ENCODE results near the gene AMPD2.
A peak's percentile ranks its signal among the peaks of the same experiment; 100 is the strongest.
"Not testable (repeated sequence)": the region's sequence is repeated elsewhere in the genome, so short reads cannot be mapped to it uniquely, and the experiment has no call there.

AMPD2 gene

DNA sequence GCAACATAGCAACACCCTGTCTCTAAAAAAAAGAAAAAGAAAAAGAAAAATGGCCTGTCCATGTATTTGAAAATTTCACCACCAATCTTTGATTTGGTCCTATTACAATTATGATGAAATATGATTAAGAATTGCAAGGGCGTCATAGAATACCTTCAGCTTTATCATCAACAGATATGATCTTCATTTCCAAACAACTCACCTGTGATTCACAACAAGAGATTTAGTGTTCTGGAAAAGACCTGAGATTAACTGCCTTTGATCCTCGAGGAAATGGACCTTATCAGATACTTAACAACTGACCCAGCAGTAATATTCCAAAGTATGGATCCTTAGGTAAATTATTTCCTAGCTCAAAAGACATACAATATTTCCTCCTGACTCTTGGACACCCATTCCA is 32.8 kb downstream of the AMPD2 start:
- DNase-seq (ENCODE audit: low spot score), result no peak

DNA sequence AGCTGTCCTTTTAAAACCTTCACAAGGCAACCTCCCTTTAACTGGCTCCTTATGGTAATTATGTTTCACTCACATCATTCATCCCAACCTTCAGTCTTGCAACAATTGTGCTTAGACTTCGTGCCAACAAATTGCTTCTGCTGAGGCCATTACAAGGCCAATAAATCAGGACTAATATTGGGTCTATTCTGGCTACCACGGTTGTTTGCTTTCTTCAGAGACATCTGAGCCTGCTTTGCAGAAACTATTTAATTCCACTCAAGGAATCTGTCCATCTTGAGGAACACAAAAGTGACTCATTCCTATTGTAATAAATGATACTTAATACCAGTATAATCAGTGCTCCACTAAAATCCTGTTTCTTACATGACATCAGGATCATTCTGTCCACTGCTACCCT is 33.7 kb downstream of the AMPD2 start:
- DNase-seq (ENCODE audit: low spot score), result no peak

DNA sequence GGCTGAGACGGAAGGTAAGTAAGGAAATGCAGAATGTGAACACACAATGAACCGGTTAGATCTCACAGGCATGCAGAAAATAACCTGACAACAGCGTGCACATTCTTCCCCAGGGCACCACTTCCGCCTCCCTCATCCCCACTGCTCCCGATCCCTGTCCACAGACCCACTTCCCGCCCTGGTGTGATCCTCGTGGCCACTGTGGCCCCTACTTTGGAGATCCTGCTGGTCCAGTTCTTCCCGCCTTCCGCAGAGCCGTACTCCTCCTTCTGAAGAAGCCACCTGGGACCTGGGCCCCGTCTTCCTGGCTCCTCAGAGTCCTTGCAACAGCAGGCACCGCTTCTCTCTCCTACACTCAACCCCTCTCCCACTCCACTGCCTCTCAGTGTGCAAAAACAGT is 34.9 kb downstream of the AMPD2 start:
- no peak for DNase-seq (ENCODE audit: low spot score)

GRCh38 chr1:109655615-109656519 is 36.2 kb downstream of the AMPD2 start, which contains the start of gene GSTM4:
TSS of gene GSTM4 (plus strand) at chr1:109656099. CDS start at chr1:109656390, 291 bp downstream.
- peak; percentile 73 for DNase-seq (ENCODE audit: low spot score)

GRCh38 chr1:109657395-109657794 is 37.8 kb downstream of the AMPD2 start:
- DNase-seq (ENCODE audit: low spot score), result no peak

GRCh38 chr1:109657970-109658369 is 38.3 kb downstream of the AMPD2 start:
- no peak for DNase-seq (ENCODE audit: low spot score)

DNA sequence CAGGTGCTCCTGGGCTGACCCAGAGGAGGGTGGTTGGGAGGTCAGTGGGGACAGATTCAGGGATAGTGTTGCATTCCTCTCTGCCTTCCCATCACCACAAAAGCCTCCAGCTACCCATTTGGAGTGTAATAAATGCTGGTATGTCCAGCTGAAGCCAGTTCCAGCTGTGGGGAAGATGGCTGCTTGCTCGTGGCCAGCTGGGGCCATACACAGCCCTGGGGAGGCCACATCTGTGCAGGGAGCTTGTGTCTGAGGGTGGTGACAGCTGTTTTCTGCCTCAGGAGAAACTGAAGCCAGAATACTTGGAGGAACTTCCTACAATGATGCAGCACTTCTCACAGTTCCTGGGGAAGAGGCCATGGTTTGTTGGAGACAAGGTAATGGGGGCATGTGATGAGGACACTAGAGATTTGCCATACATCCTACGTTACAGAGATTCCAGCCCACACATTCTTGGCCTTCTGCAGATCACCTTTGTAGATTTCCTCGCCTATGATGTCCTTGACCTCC is 39.0 kb downstream of the AMPD2 start:
- DNase-seq (ENCODE audit: low spot score), result no peak

- no peak for DNase-seq (ENCODE audit: low spot score)
These were observed 39.5 kb downstream of the AMPD2 start for GRCh38 chr1:109659145-109659544.

DNA sequence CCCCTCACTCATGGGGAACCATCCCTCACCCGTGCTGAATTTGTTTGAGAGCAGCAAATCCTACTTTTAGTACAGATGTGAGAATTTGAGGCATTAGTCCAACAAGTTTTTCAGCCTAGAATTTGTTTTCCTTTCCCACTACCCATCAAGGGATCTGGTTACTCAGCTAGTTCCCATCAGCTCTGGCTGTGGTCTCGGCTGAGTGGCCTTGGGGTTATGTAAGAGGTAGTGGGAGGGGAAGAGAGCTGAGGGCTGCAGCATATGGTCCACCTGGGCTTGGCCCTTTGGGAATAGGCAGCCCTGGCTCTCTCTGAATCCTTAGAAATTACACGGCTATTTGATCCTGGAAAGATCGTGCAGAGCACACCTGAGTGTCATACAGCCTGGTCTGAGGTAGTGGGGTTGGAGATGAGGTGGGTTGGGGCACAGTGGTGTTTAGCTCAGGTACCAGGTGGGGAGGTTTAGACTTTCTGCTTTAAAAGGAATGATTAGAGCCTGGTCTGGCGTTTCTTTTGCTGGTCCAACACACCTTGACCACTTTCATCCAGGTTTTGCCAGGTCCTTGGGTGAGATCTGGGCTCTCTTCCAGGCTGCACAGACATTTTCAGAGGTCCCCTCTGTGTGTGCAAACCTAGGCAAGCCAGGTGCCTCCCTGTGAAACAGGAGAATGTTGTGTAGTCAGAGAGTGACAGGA is 40.5 kb downstream of the AMPD2 start:
- peak; percentile 88 for DNase-seq (ENCODE audit: low spot score)

DNA sequence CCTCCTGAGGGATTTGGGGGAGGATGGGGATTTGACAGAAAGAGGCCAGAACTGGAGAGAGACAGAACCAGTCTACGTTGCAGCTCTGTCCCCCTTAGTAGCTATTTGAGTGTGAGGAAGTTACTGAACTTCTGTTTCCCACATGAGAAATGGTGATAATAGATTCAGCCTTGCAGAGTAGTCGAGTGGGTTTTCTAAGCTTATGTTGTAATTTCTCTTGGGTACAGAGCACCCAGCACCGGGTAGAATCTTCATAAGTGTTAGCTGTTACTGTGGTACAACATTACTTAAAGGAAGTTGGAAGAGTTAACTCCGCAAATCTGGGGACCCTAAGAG is 41.0 kb downstream of the AMPD2 start:
- not testable (repeated sequence) for DNase-seq (ENCODE audit: low spot score)

DNA sequence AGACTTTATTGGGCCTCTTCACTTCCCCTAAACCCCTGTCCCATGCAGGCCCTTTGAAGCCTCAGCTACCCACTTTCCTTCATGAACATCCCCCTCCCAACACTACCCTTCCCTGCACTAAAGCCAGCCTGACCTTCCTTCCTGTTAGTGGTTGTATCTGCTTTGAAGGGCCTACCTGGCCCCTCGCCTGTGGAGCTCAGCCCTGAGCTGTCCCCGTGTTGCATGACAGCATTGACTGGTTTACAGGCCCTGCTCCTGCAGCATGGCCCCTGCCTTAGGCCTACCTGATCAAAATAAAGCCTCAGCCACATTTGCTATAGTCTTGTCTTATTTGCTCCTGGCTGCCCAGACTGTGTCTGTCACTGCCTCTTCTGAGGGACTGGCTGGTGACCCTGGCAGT is 41.8 kb downstream of the AMPD2 start:
- DNase-seq (ENCODE audit: low spot score), result no peak

DNA sequence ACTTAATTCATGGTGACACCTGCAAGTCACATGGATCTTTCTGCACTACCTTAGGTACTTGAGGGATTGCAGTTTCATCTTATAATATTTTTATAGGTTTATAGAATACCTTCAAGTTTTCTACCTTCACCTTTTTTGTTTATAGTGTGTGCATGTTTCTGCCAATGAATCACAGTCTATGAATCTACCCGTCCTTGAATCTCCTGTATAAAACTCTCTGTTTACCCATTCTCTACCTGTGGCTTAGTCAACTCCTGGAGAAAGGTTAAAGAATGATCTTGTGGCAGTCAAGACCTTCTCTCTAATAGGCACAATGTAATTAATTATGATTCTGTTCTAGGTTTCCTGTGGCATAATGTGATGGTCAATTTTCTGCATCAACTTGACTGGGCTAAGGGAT is 45.0 kb downstream of the AMPD2 start:
- DNase-seq (ENCODE audit: low spot score), result no peak

- peak; percentile 70 for DNase-seq (ENCODE audit: low spot score)
These were observed 48.0 kb downstream of the AMPD2 start, which contains the start of gene GSTM2 for GRCh38 chr1:109667452-109668122. TSS of gene GSTM2 (plus strand) at chr1:109668057. CDS start at chr1:109668116, 59 bp downstream.

DNA sequence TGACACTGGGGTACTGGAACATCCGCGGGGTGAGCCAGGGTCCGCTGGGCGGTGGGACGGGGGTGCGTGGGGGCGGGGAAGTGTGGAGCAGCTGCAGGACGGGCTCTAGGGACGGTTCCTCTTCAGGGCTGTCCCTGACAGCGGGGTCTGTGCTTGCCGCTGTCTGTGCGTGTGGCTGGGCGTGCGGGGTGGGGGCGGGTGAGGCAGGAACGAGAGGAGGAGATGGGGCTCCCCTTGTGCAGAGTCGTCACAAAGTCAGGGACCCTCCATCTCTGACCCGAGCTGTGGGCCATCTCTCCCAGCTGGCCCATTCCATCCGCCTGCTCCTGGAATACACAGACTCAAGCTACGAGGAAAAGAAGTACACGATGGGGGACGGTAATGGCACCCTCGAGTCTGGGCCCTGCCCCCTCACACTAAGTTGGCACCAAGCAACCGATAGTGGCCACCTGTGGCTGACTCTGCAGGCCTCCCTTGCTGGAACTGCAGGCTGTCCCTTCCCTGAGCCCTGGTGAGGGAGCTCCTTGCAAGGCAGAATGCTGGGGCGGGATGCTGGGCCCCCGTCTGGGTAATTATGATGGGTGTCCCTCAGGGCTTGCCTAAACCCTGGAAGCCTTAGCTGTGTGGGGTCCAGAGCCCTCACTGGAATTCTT is 48.6 kb downstream of the AMPD2 start:
- DNase-seq (ENCODE audit: low spot score), result no peak

- DNase-seq (ENCODE audit: low spot score), result no peak
These were observed 49.8 kb downstream of the AMPD2 start for GRCh38 chr1:109669246-109669948.

DNA sequence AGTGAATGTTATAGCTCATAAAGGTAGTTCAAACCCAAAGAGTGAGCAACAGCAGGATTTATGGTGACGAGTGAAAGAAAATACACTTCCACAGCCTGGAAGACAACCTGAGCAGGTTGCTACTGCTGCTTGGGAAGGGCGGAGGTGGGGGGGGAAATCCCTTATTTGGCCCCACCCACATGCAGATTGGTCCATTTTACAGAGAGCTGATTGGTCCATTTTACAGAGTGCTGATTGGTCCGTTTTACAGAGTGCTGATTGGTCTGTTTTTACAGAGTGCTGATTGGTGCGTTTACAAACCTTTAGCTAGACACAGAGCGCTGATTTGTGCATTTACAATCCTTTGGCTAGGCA is 50.3 kb downstream of the AMPD2 start:
- DNase-seq (ENCODE audit: low spot score), result not testable (repeated sequence)

DNA sequence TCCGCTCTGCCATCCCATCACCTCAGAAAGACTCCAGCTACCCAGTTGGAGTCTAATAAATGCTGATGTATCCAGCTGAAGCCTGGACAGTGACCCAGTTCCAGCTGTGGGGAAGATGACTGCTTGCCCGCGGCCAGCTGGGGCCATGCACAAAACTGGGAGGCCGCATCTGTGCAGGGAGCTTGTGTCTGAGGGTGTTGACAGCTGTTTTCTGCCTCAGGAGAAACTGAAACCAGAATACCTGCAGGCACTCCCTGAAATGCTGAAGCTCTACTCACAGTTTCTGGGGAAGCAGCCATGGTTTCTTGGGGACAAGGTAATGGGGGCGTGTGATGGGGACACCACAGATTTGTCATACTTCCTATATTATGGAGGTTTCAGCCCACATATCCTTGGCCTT is 51.4 kb downstream of the AMPD2 start:
- DNase-seq (ENCODE audit: low spot score), result no peak

- DNase-seq (ENCODE audit: low spot score), result not testable (repeated sequence)
These were observed 54.2 kb downstream of the AMPD2 start for GRCh38 chr1:109673861-109674260.

DNA sequence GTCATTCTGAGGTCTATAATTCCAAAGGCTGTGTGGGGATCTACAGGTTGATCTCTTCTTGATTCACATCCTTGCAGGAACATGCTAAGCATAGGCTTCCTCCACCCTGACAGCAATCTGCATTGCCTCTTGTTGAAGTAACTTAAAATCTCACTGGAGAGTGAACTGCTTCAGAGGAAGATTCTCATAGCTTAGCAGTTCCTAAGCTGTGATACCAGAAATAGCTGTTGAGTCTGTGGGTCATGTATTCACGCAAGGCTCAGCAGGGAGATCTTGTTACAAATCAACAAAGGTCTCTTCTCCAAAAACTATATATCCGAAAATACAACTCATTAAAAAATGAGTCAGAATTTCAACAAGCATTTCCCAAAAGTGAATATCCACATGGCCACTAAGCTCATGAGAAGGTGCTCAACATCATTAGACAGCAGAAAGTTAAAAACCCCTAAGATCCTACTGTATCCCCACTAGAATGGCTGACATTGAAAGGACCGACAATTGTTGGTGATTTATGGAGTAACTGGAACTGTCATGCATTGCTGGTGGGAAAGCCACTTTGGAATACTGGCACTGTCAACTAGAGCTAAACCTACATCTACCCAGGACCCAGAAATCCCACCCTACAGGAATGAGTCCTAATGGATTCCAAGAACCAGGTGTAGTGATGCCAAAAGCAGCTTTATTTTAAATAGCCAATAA is 57.2 kb downstream of the AMPD2 start:
- DNase-seq (ENCODE audit: low spot score), result peak; percentile 0

DNA sequence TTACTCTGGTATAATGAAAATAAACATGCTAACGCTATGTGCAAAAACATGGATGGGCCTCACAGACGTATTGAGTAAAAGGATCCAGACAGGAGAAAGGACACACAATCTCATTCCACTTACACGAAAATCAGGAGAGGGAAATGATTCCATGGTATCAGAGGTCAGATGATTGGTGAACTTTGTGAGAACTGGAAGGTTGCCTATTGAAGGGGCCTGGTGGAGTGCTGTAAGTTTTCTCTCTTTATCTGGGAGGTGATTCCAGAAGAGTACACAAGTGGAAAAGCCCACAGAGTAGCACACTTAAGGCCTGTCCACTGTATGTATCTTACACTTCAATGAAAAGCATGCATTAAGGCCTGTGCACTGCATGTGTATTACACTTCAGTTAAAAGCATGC is 57.8 kb downstream of the AMPD2 start:
- no peak for DNase-seq (ENCODE audit: low spot score)

DNA sequence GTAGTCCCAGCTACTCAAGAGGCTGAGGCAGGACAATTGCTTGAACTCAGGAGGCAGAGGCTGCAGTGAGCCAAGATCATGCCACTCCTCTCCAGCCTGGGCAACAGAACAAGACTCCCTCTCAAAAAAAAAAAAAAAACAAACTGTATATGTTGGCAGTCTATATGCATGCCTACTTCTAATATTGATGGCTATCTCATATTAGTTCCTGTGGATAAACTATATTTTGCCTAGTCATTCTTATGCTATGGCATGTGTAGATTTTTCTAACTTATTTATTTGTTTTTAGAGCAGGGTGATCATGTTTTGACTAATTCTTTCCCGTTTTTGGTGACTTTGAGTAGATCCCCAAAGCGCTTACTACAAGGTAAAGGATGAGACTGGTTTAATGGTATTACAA is 59.0 kb downstream of the AMPD2 start:
- DNase-seq (ENCODE audit: low spot score), result not testable (repeated sequence)

Measured in cerebellar cortex (tissue), 1 donor.